Measurements from ENCODE around the gene ZNF236. TPM values are rescaled to one million over a fixed set of nuclear protein-coding genes. Genes with fewer than 3 reads are reported as not detected.

ZNF236 gene
- total and polyA plus RNA-seq, 10 of the 15 experiments (the other 5 are each of a cell fraction or from before 2014, with no cell fraction given), result 1.0 to 14.4 (median 5.9) TPM

- ChIA-PET SMC1A (ENCODE audit: uncharacterized antibody, unreplicated experiment) (interaction anchor here (3.2 to 4.0 kb wide), 2 partner anchors 19 to 209 kb away, joined by 13 to 24 read pairs; no protein-coding TSS in a partner anchor), CTCF (interaction anchor here (1.3 to 4.1 kb wide), 4 partner anchors 19 to 210 kb away, joined by 5 to 143 read pairs (median 24); no protein-coding TSS in a partner anchor), RAD21 (ENCODE audit: unreplicated experiment) (interaction anchor here (2.7 to 7.6 kb wide), 2 partner anchors 53 to 209 kb away, joined by 15 to 126 read pairs; no protein-coding TSS in a partner anchor), POLR2A (no interaction called here)
- ATAC-seq (no peak), FAIRE-seq (no peak), DNase-seq (ENCODE audit: low read depth, low spot score) (no peak)
- Histone ChIP-seq H2AFZ (ENCODE audit: control insufficient read depth, low read depth, low read length) (no peak overlapping the region), H3K9ac (ENCODE audit: control insufficient read depth, insufficient read depth, low read length) (no peak overlapping the region), H3K9me3 (replicated peaks; ENCODE audit: control insufficient read depth, insufficient read depth, low read length) (no peaks in the 10 kb centered on the region), H3K4me1 (ENCODE audit: control insufficient read depth, insufficient read depth, low read length) (no peaks in the 10 kb centered on the region), H3K79me2 (ENCODE audit: control insufficient read depth, insufficient read depth, low read length) (no peaks in the 10 kb centered on the region), H4K20me1 (ENCODE audit: control insufficient read depth, insufficient read depth) (no peaks in the 10 kb centered on the region), H3K27ac (ENCODE audit: control insufficient read depth, insufficient read depth) (no peak overlapping the region), H3K27me3 (replicated peaks in 1 of 2; ENCODE audit: control insufficient read depth in 2 of 2, insufficient read depth in 2 of 2, low read length in 1 of 2) (no peaks in the 10 kb centered on the region), H3K4me3 (no peak overlapping the region), H3K4me2 (ENCODE audit: control insufficient read depth, insufficient read depth) (no peak overlapping the region), H3K36me3 (ENCODE audit: control insufficient read depth in 2 of 2, insufficient read depth in 2 of 2, low read length in 1 of 2) (no peaks in the 10 kb centered on the region)
- in situ Hi-C loops (cut with MboI) (loop anchor here (5.0 to 10.0 kb wide), 2 partner anchors 200 to 653 kb away; no protein-coding TSS in a partner anchor), intact Hi-C loops (cut with micrococcal nuclease; ENCODE audit: unreplicated experiment) (loop anchor here (2.0 to 5.0 kb wide), 3 partner anchors 53 to 650 kb away; partner anchors contain the start of gene MBP)
- 70% methylated on average over 7 of the region's 7 CpGs for WGBS (ENCODE audit: insufficient coverage, insufficient replicate concordance, low lambda C conversion rate, missing lambda C conversion rate)
- TF ChIP-seq EGR1 (IDR thresholded peaks at IDR 0.05; ENCODE audit: borderline replicate concordance in 1 of 2, low read depth in 2 of 2, low read length in 2 of 2), result no peak
- no peak for TF ChIP-seq CBX5 (IDR thresholded peaks at IDR 0.05; ENCODE audit: low read depth)
- TF ChIP-seq HDAC2 (IDR thresholded peaks at IDR 0.05), result no peak
- no peak for TF ChIP-seq ETV6 (conservative IDR thresholded peaks at IDR 0.05 in 1 of 2, IDR thresholded peaks at IDR 0.05 in 1 of 2; ENCODE audit: borderline replicate concordance in 1 of 2, low read depth in 1 of 2)
- TF ChIP-seq SIN3A (IDR thresholded peaks at IDR 0.05; ENCODE audit: low read depth, low read length), result no peak
- TF ChIP-seq GABPA (IDR thresholded peaks at IDR 0.05; ENCODE audit: low read depth), result no peak
- TF ChIP-seq NFIC (IDR thresholded peaks at IDR 0.05; ENCODE audit: low read depth, low read length), result no peak
- TF ChIP-seq POLR2A (IDR thresholded peaks at IDR 0.05; ENCODE audit: low read depth, low read length), result no peak
- TF ChIP-seq BCL3 (IDR thresholded peaks at IDR 0.05; ENCODE audit: borderline replicate concordance, insufficient read depth, low read depth, low read length, poor library complexity, severe bottlenecking), result no peak
- no TSS peak for BruUV-seq (replicated peaks)
Measured at GRCh38 chr18:77001979-77002378, 179.6 kb downstream of the ZNF236 start.
